ENCODE results near the gene IGFBP3.
"Not testable (repeated sequence)": the region's sequence is repeated elsewhere in the genome, so short reads cannot be mapped to it uniquely, and the experiment has no call there.

Gene IGFBP3

GRCh38 chr7:45920502-45921380 lies at the start of gene IGFBP3:
TSS of gene IGFBP3 (minus strand) at chr7:45921272. CDS start at chr7:45921140, 132 bp downstream.
- DNase-seq: peak; percentile 5

GRCh38 chr7:45970454-45970853 lies 49.4 kb upstream of the IGFBP3 start:
- no peak for DNase-seq

- DNase-seq: no peak
Observed at GRCh38 chr7:45969940-45970339, 48.9 kb upstream of the IGFBP3 start.

GRCh38 chr7:45968856-45969541 lies 47.9 kb upstream of the IGFBP3 start:
- no peak for DNase-seq

- DNase-seq: no peak
Observed at GRCh38 chr7:45968312-45968711, 47.2 kb upstream of the IGFBP3 start.

GRCh38 chr7:45967591-45968157 lies 46.6 kb upstream of the IGFBP3 start:
- no peak for DNase-seq

- DNase-seq: no peak
Observed at GRCh38 chr7:45962861-45963260, 41.8 kb upstream of the IGFBP3 start.

GRCh38 chr7:45957721-45958120 lies 36.6 kb upstream of the IGFBP3 start:
- no peak for DNase-seq

GRCh38 chr7:45955286-45955685 lies 34.2 kb upstream of the IGFBP3 start:
- DNase-seq: no peak

- not testable (repeated sequence) for DNase-seq
Observed at GRCh38 chr7:45953055-45953454, 32.0 kb upstream of the IGFBP3 start.

- no peak for DNase-seq
Observed at GRCh38 chr7:45944058-45944457, 23.0 kb upstream of the IGFBP3 start.

- no peak for DNase-seq
Observed at GRCh38 chr7:45940939-45941338, 19.9 kb upstream of the IGFBP3 start.

GRCh38 chr7:45940237-45940781 lies 19.2 kb upstream of the IGFBP3 start:
- peak; percentile 59 for DNase-seq

- DNase-seq: no peak
Observed at GRCh38 chr7:45939574-45939973, 18.5 kb upstream of the IGFBP3 start.

- no peak for DNase-seq
Observed at GRCh38 chr7:45938626-45939302, 17.7 kb upstream of the IGFBP3 start.

- no peak for DNase-seq
Observed at GRCh38 chr7:45937862-45938261, 16.8 kb upstream of the IGFBP3 start.

- DNase-seq: no peak
Observed at GRCh38 chr7:45937301-45937700, 16.2 kb upstream of the IGFBP3 start.

GRCh38 chr7:45930967-45931366 lies 9.9 kb upstream of the IGFBP3 start:
- no peak for DNase-seq

GRCh38 chr7:45927721-45928120 lies 6.6 kb upstream of the IGFBP3 start:
- no peak for DNase-seq

- no peak for DNase-seq
Observed at GRCh38 chr7:45924283-45924682, 3.2 kb upstream of the IGFBP3 start.

GRCh38 chr7:45923818-45924217 lies 2.7 kb upstream of the IGFBP3 start:
- DNase-seq: no peak

- peak; percentile 66 for DNase-seq
Observed at GRCh38 chr7:45923290-45923689, 2.2 kb upstream of the IGFBP3 start.

GRCh38 chr7:45922810-45923209 lies 1.7 kb upstream of the IGFBP3 start:
- peak; percentile 32 for DNase-seq

Measured in activated CD4-positive, alpha-beta T cell treated with anti-CD3 and anti-CD28 coated beads, Interleukin-2, amount 50 U/mL, for 16 hours (primary cell).